AG09319 (cell line): ENCODE measurements around the gene DENND6B.

Source experiments
- DNase-seq: peaks from one replicate; pipeline ENCODE4 v3.0.0-alpha.2; 2010; ENCODE audit warnings: low read depth; ENCODE audit errors: extremely low read depth
- TF ChIP-seq, protein P1 (sequence below): IDR thresholded peaks from 2 replicates; pipeline ENCODE4 v1.5.1; 2011; ENCODE audit warnings: low read depth, mild to moderate bottlenecking, inconsistent platforms, low read length, moderate library complexity

DENND6B gene

DNA sequence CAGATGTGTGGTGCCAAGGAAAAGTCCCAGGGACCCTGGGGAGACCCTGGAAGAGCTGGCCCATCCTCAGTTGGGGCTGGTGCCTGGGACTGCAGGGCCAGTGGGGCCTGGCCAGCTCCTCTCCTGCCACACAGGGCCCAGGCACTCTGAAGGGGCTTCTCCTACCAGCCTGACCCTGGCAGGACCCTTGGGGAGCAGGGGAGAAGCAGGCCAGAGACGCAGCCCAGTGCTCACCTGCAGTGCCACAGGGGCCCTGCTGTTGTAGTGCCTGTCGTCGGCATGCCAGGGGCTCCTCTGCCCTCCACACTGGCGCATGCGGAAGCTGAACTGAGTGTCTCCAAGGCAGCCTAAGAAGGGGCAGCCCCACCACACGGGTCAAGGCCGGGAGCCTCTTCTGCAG is 9.1 kb downstream of the DENND6B start:
- no peak for DNase-seq
- TF ChIP-seq, protein P1, sequence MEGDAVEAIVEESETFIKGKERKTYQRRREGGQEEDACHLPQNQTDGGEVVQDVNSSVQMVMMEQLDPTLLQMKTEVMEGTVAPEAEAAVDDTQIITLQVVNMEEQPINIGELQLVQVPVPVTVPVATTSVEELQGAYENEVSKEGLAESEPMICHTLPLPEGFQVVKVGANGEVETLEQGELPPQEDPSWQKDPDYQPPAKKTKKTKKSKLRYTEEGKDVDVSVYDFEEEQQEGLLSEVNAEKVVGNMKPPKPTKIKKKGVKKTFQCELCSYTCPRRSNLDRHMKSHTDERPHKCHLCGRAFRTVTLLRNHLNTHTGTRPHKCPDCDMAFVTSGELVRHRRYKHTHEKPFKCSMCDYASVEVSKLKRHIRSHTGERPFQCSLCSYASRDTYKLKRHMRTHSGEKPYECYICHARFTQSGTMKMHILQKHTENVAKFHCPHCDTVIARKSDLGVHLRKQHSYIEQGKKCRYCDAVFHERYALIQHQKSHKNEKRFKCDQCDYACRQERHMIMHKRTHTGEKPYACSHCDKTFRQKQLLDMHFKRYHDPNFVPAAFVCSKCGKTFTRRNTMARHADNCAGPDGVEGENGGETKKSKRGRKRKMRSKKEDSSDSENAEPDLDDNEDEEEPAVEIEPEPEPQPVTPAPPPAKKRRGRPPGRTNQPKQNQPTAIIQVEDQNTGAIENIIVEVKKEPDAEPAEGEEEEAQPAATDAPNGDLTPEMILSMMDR: no peak

DNA sequence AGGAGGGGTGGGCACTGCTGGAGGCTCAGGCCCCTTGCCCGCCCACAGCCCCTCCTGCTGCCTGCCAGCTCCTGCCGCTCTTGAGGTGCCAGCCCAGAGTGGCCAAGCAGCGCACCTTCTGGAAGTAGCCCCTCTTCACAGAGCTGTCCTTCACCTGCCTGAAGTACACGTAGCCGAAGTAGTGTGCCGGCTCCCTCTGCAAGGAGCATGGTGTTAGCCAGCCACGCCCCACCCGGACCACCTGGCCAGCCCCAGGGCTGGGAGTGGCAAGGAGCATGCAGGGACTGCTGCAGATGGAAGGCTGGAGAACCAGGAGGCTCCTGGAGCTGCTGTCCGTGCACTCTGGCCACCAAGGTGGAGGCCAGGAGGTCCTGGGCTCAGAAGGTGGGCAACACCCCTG is 9.6 kb downstream of the DENND6B start:
- DNase-seq: no peak
- TF ChIP-seq, protein P1: no peak

DNA sequence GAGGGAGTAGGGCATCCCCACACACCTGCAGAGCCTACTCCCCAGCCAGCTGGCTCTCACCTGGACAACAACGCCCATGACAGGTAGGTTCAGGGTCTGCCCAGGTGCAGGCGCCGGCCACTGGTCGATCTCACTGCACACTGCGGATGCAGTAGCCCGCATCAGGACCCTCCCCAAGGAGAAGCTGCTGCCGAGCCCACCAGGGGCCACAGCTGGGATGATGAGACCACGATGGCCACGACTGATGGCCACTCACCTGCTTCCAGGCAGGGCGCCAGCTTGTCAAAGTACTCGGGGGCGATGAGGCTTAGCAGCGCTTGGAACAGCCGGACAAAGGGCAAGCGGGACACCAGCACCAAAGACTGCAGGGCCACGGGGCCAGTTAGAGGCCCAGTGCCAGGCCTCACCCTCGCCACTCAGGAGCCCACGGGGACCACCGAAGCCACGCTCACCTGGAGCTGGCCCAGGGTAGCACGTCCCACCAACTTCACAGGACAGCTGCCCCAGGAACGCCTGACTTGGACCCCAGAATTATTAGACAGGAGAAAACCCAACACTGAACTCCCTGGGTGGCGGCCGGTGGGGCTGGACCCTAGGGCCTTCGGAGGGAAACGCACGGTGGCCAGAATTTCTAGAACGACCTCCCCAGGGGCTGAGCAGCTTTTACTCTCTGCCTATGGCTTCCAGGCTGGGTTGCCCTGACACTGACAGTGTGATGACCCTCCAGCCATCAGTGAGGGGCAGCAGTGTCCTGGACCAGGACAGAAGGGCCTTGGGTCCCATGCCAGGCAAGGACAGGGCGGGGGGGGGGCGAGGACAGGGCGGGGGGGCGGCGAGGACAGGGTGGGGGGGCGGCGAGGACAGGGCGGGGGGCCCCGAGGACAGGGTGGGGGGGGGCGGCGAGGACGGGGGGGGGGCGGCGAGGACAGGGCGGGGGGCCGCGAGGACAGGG is 10.4 kb downstream of the DENND6B start:
- DNase-seq: no peak
- TF ChIP-seq, protein P1: no peak

DNA sequence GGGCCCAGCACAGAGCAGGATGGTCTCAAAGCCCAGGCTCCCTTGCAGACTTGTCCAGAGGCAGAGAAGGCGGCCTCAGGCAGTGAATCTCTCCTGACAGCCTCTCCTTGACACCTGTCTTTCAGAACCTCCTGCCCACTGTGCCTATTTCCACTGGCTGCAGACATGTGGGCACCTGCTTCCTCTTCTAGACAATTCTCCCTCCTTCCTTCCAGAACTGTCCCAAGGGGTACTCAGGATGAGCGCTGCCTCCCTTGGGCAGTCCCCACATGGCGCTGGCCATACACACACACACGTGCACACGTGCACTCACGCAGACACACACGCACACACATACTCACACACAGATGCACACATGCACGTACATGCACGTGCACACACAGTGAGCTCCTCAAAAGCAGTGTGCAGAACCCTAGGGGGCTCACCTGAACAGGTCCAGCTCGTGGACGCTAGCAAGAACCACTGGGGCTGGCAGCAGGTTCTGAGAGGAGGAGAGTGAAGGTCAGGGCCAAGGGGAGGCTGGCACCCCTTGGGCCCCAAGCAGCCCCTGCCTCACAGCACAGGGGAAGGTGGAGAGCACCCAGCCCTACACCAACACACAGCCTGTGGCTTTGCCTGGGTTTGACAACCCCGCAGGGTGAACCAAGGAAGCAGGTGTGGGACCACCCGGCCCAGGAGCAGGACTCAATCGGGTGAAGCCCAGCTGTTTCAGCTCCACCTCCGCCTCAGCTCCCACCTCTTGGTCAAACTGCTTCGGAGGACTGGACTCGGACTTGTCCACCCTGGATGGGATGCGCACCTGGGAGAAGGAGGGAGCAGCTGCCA is 11.3 kb downstream of the DENND6B start:
- no peak for DNase-seq
- TF ChIP-seq, protein P1: no peak

DNA sequence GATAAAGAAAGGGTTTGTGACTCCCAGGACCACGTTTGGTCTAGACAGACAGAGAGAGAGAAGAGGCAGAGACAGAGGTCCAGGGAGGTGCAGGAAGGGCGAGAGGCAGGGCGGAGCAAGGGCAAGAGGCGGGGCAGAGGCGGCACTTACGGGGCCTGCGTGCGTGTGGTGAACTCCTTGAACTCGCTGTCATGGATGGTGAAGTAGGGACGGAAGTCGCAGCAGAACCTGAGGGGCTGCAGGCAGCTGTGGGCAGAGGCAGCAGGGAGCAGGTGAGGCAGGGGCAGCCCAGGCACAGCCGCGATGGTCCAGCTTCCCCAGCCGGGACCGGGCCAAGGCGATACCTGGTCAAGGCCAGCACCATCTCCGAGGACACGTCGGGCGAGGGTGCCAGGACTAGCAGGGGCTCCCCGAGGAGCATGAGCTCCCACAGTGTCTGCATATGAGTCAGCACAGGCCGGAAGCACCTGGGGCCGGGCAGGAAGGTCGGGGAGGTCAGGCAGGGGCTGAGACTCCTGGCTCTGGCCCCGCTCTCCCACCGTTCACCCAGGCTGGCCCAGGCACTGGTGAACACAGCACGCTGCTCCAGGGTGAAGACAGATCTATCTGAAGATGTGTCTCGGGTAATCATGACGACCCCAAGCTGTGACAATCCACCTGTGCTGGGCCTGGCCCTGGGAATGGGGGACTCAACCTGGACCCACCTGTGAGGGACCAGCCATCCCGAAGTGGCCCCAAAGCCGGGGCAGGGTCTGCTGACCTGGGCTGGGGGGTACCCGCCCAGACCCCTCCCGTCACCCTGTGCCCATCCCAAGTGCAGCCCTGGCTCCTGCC is 12.1 kb downstream of the DENND6B start:
- no peak for DNase-seq
- TF ChIP-seq, protein P1: no peak

DNA sequence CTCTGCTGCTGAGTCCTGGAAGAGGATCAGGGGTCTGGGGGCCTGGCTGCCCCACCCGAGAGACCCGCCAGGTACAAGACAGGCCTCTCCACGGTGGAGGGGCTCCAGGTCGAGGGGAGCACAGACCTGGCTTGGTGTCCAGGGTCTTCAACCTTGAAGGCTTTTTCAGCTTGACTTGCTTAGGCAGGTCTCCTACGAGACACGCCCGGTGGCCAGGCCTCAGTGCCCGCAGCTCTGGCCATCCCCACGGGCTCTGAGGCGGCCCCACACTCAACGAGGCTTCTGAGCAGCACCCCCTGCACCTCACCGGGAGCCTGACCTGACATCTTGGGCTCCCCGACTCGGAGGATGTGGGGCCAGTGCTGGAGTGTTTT is 12.7 kb downstream of the DENND6B start:
- DNase-seq: no peak
- TF ChIP-seq, protein P1: no peak
